Naive thymus-derived CD8-positive, alpha-beta T cell (primary cell): ENCODE measurements around the gene CHCHD6. TPM values are rescaled to one million over a fixed set of nuclear protein-coding genes. Genes with fewer than 3 reads are reported as not detected.
A peak's percentile ranks its signal among the peaks of the same experiment; 100 is the strongest.

Experiments
- ATAC-seq, 2 donors: fragments of 150-1000 bp; cut with Tn5 transposase in 1 of 2; sonication (Bioruptor Pico), chemical (Tn5 transposase) in 1 of 2; 1 replicate in 1 of 2; 2 replicates in 1 of 2; pipeline ENCODE4 v1.10.0; 2021; ENCODE audit warnings: mild to moderate bottlenecking in 2 of 2, moderate library complexity in 2 of 2
- POLR2A ChIA-PET: fragments of 350-600 bp; sonication (Branson Sonifier 250); formaldehyde crosslinking; loops from one replicate; lab custom pipeline; 2021; ENCODE audit warnings: antibody characterized with exemption; lab: Charles Lee
- DNase-seq, 10 donors: peaks; one replicate each; pipeline versions ENCODE4 v3.0.0 to v3.0.0-alpha.2; 2020 to 2022
- H3K27ac Mint-ChIP-seq, 10 donors: one replicate each; pipeline ENCODE4 v1.8.0; 2020 to 2022; ENCODE audit warnings: mild to moderate bottlenecking in 10 of 10, mixed read lengths in 10 of 10, moderate library complexity in 4 of 10, inconsistent platforms in 1 of 10
- H3K27me3 Mint-ChIP-seq, 5 donors: one replicate each; pipeline ENCODE4 v1.8.0; 2021 to 2022; ENCODE audit warnings: mixed read lengths in 5 of 5
- H3K36me3 Mint-ChIP-seq, 3 donors: one replicate each; pipeline ENCODE4 v1.8.0; 2020 to 2022; ENCODE audit warnings: mixed read lengths in 3 of 3, mild to moderate bottlenecking in 2 of 3, inconsistent platforms in 1 of 3
- H3K4me1 Mint-ChIP-seq, 4 donors: one replicate each; pipeline ENCODE4 v1.8.0; 2021 to 2022; ENCODE audit warnings: mixed read lengths in 4 of 4
- H3K4me3 Mint-ChIP-seq, 10 donors: one replicate each; pipeline ENCODE4 v1.8.0; 2020 to 2022; ENCODE audit warnings: mild to moderate bottlenecking in 10 of 10, mixed read lengths in 10 of 10, moderate library complexity in 6 of 10, inconsistent platforms in 1 of 10
- H3K9me3 Mint-ChIP-seq, 9 donors: one replicate each; pipeline ENCODE4 v1.8.0; 2020 to 2022; ENCODE audit warnings: mixed read lengths in 9 of 9, mild to moderate bottlenecking in 3 of 9, inconsistent platforms in 1 of 9, moderate library complexity in 1 of 9
- polyA plus RNA-seq, 3 donors: library from polyadenylated mRNA; unstranded; fragments of 300-500 nt; fragmentation: Illumina TruSeq; gene quantifications; one replicate each; pipeline ENCODE4 v1.2.3, GENCODE V29; 2021
- total RNA-seq, 8 experiments: library from RNA in 2 of 8; stranded (reverse) in 2 of 8; gene quantifications; one replicate each; pipeline ENCODE4 v1.2.3 and lab custom pipeline; 2021 to 2026

CHCHD6 gene
- total and polyA plus RNA-seq, 5 experiments from 2014 or later: 7.8 to 16.9 (median 11.3) TPM

DNA sequence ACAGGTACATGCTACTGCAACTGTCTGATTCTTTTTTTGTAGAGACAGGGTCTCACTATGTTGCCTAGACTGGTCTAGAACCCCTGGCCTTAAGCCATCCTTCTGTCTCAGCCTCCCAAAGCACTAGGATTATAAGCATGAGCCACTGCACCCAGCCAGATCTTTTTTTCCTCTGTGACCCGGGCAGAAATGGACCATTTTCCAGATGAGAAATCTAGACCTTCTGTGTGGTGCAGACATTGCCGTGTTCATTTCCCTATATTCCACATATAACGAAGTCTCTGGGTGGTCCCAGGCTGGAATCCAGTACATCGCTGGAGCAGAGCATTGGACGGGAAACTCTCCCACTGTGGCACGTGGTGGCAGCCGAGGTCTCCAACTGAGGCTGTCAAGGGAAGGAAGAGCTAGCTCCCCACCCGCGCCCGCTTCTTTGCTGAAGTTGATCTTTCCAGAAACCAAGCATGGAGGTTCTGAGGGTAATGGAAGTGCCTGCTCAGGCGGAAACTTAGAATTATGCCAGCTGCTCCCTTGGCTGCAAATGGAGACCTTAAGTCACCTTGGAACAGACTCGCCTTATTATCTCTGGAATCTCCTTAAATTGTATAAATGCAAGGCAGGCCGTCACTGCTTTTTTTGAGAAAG lies 26.1 kb upstream of the CHCHD6 start:
- peaks cover 0 to 3% (median 0%) of the 10 kb centered on the region in 3 donors for H3K36me3 Mint-ChIP-seq
- peaks cover 4 to 8% (median 6%) of the 10 kb centered on the region in 4 donors for H3K4me1 Mint-ChIP-seq
- ATAC-seq (no peak), DNase-seq (no peak)
- peaks cover 0 to 25% (median 10%) of the 10 kb centered on the region in 5 donors for H3K27me3 Mint-ChIP-seq
- peaks cover 0 to 11% (median 1%) of the 10 kb centered on the region in 9 donors for H3K9me3 Mint-ChIP-seq
- no peak overlapping the region for H3K27ac Mint-ChIP-seq
- POLR2A ChIA-PET: no interaction called here
- H3K4me3 Mint-ChIP-seq: no peak overlapping the region

DNA sequence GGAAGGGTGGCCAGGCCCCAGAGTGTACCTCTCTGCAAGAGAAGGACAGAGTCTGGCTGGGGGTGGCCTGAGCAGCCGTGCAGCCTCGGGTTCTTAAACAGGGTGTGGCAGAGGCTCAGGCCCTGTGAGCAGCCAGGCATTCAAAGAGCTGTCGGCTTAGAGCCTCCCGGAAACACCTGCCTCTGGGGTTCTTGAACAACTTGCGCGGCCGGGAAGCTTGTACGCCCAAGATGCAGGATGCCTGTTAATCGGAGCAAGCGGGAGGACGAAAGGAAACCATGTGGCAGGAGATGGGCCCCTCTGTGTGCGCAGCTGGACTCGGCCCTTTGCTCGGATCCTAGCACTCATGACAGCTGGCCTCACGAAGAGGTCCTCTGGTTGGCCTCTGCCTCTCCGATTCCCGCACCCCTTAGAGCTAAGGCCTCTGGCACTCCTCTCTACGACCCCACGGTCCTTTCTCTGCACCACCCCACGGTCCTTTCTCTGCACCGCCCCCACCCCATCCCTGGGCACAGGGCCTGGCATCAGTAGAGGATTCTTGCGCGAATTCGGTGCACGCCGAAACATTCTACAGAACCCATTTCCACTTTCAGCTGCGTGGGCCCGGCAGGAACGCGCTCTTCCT lies 25.2 kb upstream of the CHCHD6 start:
- ATAC-seq: no peak
- DNase-seq: no peak
- Mint-ChIP-seq H3K27me3 (peaks cover 0 to 25% (median 10%) of the 10 kb centered on the region in 5 donors), H3K4me1 (peaks cover 4 to 8% (median 6%) of the 10 kb centered on the region in 4 donors), H3K9me3 (peaks cover 0 to 9% (median under 1%) of the 10 kb centered on the region in 9 donors), H3K36me3 (peaks cover 0 to 3% (median 0%) of the 10 kb centered on the region in 3 donors), H3K27ac (peak overlapping the region in 3 of 10 donors; percentile 13 to 66 (median 57)), H3K4me3 (peak overlapping the region; percentile 33 to 74 (median 66))
- POLR2A ChIA-PET: no interaction called here

- peak overlapping the region in 3 of 10 donors; percentile 13 to 66 (median 57) for H3K27ac Mint-ChIP-seq
- H3K36me3 Mint-ChIP-seq: peaks cover 0 to 3% (median 0%) of the 10 kb centered on the region in 3 donors
- H3K4me3 Mint-ChIP-seq: peak overlapping the region; percentile 33 to 74 (median 66)
- H3K27me3 Mint-ChIP-seq: peaks cover 0 to 25% (median 10%) of the 10 kb centered on the region in 5 donors
- peaks cover 0 to 7% (median 0%) of the 10 kb centered on the region in 9 donors for H3K9me3 Mint-ChIP-seq
- peaks cover 4 to 8% (median 6%) of the 10 kb centered on the region in 4 donors for H3K4me1 Mint-ChIP-seq
- POLR2A ChIA-PET: no interaction called here
- ATAC-seq (peak; percentile 72 to 83), DNase-seq (peak; percentile 52 to 85 (median 72))
These were observed 24.7 kb upstream of the CHCHD6 start for GRCh38 chr3:126679318-126679751.

DNA sequence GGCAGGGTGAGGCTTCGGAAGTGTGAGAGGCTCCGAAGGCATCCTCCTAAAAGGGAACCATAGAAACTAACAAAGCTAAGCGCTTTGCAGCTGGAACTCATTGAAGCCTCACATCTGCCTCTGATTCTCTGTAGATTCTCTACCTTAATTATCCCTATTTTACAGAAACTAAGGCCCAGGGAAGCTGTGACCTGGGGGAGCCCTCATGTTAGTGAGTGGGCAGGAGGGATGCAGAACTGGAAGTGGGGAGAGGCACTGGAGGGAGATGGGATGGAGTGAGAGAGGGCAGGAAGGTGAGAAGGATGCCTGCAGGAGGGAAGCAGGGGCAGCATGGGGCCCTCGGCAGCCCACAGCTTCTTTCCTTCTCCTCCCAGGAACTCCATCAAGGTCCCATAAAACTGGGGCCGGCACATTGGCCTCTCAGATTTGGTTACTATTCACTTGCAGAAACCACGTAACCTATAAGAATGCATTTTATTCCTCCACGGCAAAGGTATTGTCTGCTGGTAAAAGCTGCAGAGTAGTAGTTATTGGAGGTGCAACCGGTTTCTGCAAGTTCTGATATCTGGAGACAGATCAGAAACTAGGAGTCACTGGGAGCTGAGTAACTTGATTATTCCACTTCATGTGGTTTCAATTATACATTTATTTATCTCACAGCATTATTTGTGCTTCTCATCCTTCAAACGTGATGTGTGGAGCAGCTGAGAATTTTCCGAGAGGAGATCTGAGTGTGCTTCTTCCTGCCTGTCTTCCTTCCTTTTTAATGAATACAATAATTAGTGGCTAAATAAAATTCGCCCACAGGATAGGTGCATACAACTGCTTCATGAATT lies 24.0 kb upstream of the CHCHD6 start:
- no peak for DNase-seq
- POLR2A ChIA-PET: no interaction called here

GRCh38 chr3:126680667-126681055 lies 23.4 kb upstream of the CHCHD6 start:
- peaks cover 4 to 8% (median 6%) of the 10 kb centered on the region in 4 donors for H3K4me1 Mint-ChIP-seq
- no peaks in the 10 kb centered on the region for H3K9me3 Mint-ChIP-seq
- no peak overlapping the region for H3K4me3 Mint-ChIP-seq
- ATAC-seq (no peak), DNase-seq (no peak)
- POLR2A ChIA-PET: no interaction called here
- no peak overlapping the region for H3K27ac Mint-ChIP-seq
- peaks cover 0 to 25% (median 10%) of the 10 kb centered on the region in 5 donors for H3K27me3 Mint-ChIP-seq
- no peaks in the 10 kb centered on the region for H3K36me3 Mint-ChIP-seq

More for the DNA sequence above, 24.0 kb upstream of the CHCHD6 start:
- peaks cover 0 to 25% (median 10%) of the 10 kb centered on the region in 5 donors for H3K27me3 Mint-ChIP-seq
- no peak overlapping the region for H3K4me3 Mint-ChIP-seq
- no peak for ATAC-seq
- peaks cover 4 to 8% (median 6%) of the 10 kb centered on the region in 4 donors for H3K4me1 Mint-ChIP-seq
- H3K27ac Mint-ChIP-seq: no peak overlapping the region
- H3K9me3 Mint-ChIP-seq: no peaks in the 10 kb centered on the region
- no peaks in the 10 kb centered on the region for H3K36me3 Mint-ChIP-seq

DNA sequence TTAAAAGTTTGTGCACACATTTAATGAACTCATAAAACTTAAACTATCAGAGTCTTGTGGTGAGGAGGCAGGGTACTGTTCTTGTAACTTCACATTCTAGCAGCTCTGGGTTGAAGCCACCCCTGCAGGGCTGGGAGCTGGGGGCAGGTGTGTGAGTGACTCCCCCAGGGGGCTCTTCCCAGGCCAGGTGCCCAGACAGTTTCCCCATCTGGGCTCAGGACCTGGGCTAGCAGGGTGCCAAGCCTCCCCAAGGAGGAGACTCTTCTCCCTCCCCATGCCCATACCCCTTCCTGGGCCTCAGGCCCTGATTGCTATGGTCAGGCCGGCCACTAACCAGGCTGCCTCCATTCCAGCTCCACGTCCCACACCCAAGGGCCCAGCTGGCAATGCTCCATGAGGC lies 22.0 kb upstream of the CHCHD6 start:
- H3K27me3 Mint-ChIP-seq: peaks cover 0 to 17% (median 6%) of the 10 kb centered on the region in 5 donors
- no peaks in the 10 kb centered on the region for H3K36me3 Mint-ChIP-seq
- H3K4me1 Mint-ChIP-seq: peaks cover 4 to 8% (median 6%) of the 10 kb centered on the region in 4 donors
- no peak for ATAC-seq
- no peak for DNase-seq
- no peak overlapping the region for H3K4me3 Mint-ChIP-seq
- POLR2A ChIA-PET: no interaction called here
- no peaks in the 10 kb centered on the region for H3K9me3 Mint-ChIP-seq
- no peak overlapping the region for H3K27ac Mint-ChIP-seq

- peaks cover 0 to 13% (median 6%) of the 10 kb centered on the region in 5 donors for H3K27me3 Mint-ChIP-seq
- no peak overlapping the region for H3K27ac Mint-ChIP-seq
- no peak for DNase-seq
- no peak overlapping the region for H3K4me3 Mint-ChIP-seq
- no peak for ATAC-seq
- no peaks in the 10 kb centered on the region for H3K9me3 Mint-ChIP-seq
- H3K4me1 Mint-ChIP-seq: peaks cover 4 to 8% (median 6%) of the 10 kb centered on the region in 4 donors
- POLR2A ChIA-PET: interaction anchor here (0.6 kb wide), 1 partner anchor 752 kb away, joined by 3 read pairs; no protein-coding TSS in a partner anchor
- H3K36me3 Mint-ChIP-seq: no peaks in the 10 kb centered on the region
These were observed 21.0 kb upstream of the CHCHD6 start for GRCh38 chr3:126683069-126683468.

DNA sequence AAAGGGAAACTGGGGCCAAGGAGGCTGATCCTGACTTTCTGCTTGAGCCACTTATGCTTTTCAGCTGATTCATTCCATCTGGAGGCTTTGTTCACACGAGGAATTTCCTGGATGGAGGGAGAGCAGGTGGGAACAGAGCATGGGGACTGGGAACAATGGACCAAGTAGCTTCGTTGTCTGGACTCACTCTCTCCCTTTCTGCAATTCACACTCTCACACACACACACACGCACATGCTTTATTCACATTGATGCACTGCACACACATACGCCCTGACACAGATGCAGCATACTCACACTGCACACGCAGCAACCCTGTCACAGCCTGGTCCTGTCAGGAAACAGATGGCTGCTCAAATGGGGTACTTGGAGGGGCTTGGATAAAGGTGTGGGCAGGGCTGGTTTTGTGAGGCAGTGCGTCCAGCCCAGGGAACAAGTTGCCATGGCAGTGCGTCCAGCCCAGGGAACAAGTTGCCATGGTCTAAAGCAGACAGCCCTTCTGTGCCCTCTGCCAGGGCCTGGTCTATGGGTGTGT lies 19.8 kb upstream of the CHCHD6 start:
- no peak for ATAC-seq

DNA sequence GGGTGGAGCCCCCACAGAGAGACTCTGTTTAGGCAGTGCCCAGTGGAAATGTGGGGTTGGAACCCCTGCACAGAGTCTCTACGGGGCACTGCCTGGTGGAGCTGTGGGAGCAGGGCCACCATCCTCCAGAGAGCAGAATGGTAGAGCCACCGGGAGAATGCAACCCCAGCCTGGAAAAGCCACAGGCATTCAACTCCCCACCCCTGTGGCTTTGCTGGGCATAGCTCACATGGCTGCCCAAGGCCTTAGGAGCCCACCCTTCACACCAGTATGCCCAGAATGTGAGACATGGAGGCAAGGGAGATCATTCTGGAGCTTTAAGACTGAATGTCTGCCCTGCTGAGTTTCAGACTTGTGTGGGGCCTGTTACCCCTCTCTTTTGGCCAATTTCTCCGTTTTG lies 19.0 kb upstream of the CHCHD6 start:
- Mint-ChIP-seq H3K27me3 (peaks cover 0 to 9% (median 0%) of the 10 kb centered on the region in 5 donors), H3K4me1 (no peaks in the 10 kb centered on the region), H3K4me3 (no peak overlapping the region), H3K27ac (no peak overlapping the region), H3K36me3 (no peaks in the 10 kb centered on the region), H3K9me3 (no peaks in the 10 kb centered on the region)
- POLR2A ChIA-PET: no interaction called here
- ATAC-seq (no peak), DNase-seq (no peak)

More for the DNA sequence above, 19.8 kb upstream of the CHCHD6 start:
- Mint-ChIP-seq H3K4me1 (peaks cover 0 to 3% (median 0%) of the 10 kb centered on the region in 4 donors), H3K36me3 (no peaks in the 10 kb centered on the region), H3K27me3 (peaks cover 0 to 7% (median 2%) of the 10 kb centered on the region in 5 donors), H3K4me3 (no peak overlapping the region), H3K9me3 (no peaks in the 10 kb centered on the region), H3K27ac (peak overlapping the region in 1 of 10 donors; percentile 16)
- POLR2A ChIA-PET: no interaction called here
- DNase-seq: no peak

DNA sequence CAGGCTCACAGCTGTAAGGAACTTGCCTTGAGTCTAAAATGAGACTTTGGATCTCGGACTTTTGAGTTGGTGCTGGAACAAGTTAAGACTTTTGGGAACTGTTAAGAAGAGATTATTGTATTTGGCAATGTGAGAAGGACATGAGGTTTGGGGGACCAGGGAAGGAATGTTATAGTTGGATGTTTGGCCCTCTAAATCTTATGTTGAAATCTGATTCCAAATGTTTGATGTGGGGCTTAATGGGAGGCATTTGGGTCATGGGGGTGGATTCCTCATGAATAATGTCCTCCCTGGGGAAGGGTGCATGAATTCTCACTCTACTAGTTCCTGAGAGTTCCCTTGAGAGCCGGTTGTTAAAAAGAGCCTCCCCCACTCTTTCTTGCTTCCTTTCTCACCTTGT lies 18.5 kb upstream of the CHCHD6 start:
- Mint-ChIP-seq H3K36me3 (no peaks in the 10 kb centered on the region), H3K4me3 (no peak overlapping the region), H3K9me3 (no peaks in the 10 kb centered on the region), H3K27ac (no peak overlapping the region), H3K27me3 (peaks cover 0 to 9% (median 0%) of the 10 kb centered on the region in 5 donors), H3K4me1 (no peaks in the 10 kb centered on the region)
- POLR2A ChIA-PET: no interaction called here
- ATAC-seq (no peak), DNase-seq (no peak)

GRCh38 chr3:126691765-126692164 lies 12.3 kb upstream of the CHCHD6 start:
- H3K27me3 Mint-ChIP-seq: peaks cover 16 to 46% (median 35%) of the 10 kb centered on the region in 5 donors
- ATAC-seq (no peak), DNase-seq (no peak)
- POLR2A ChIA-PET: no interaction called here
- H3K36me3 Mint-ChIP-seq: no peaks in the 10 kb centered on the region
- no peak overlapping the region for H3K27ac Mint-ChIP-seq
- H3K9me3 Mint-ChIP-seq: no peaks in the 10 kb centered on the region
- H3K4me3 Mint-ChIP-seq: no peak overlapping the region
- H3K4me1 Mint-ChIP-seq: no peaks in the 10 kb centered on the region

- Mint-ChIP-seq H3K36me3 (no peaks in the 10 kb centered on the region), H3K4me1 (no peaks in the 10 kb centered on the region), H3K4me3 (no peak overlapping the region), H3K27me3 (peaks cover 21 to 51% (median 39%) of the 10 kb centered on the region in 5 donors), H3K27ac (no peak overlapping the region), H3K9me3 (no peaks in the 10 kb centered on the region)
- DNase-seq (no peak), ATAC-seq (no peak)
- POLR2A ChIA-PET: no interaction called here
These were observed 11.2 kb upstream of the CHCHD6 start for GRCh38 chr3:126692858-126693257.
